GM18498 (cell line): ENCODE results near the gene CNNM1.

Source experiments
- ATAC-seq: cut with Tn5 transposase; IDR thresholded peaks from one replicate; pipeline ENCODE4 v1.9.1; 2021; ENCODE audit warnings: mild to moderate bottlenecking, moderate library complexity; ENCODE audit not compliant: unreplicated experiment

The CNNM1 gene

GRCh38 chr10:99370993-99371392 is 41.8 kb downstream of the CNNM1 start:
- peak; percentile 94 for ATAC-seq

GRCh38 chr10:99372546-99373271 is 43.6 kb downstream of the CNNM1 start:
- ATAC-seq = no peak

DNA sequence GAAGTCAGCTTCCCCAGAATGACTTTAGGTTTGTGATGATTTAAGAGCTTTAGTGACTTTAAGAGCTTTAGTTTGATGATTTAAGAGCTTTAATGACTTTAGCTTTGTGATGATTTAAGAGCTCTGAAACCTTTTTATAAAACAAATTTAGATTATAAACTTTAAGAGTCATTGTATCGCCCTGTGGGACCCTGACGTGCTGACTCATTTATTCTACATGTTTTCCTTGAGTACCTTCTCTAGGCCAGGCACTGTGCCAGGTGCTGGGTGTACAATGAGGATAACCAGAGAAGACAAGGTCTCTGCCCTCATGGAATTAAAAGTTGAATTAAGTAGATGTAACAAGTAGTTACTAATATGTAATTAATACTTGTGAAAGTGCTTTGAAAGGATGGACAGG is 45.4 kb downstream of the CNNM1 start:
- no peak for ATAC-seq

- no peak for ATAC-seq
Observed at GRCh38 chr10:99374972-99375371, 45.8 kb downstream of the CNNM1 start.

GRCh38 chr10:99375426-99375825 is 46.3 kb downstream of the CNNM1 start:
- ATAC-seq = no peak

DNA sequence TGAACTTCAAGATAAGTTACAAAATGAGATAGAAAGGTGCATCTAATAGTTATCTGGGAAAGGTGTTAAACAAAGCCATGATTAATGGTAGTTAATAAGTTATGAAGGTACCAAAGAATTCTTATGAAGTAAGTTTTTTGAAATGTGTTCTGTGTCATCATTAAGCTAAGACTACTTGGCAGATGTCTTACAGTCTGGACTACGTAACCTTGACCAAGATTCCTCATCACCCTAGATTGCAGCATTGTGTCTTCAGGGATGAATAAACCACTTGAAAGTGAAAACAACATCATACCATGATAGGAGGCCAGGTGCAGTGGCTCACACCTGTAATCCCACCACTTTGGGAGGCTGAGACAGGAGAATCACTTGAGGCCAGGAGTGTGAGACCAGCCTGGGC is 53.0 kb downstream of the CNNM1 start:
- no peak for ATAC-seq

GRCh38 chr10:99387071-99387470 is 57.9 kb downstream of the CNNM1 start:
- no peak for ATAC-seq

GRCh38 chr10:99387541-99387940 is 58.4 kb downstream of the CNNM1 start:
- no peak for ATAC-seq

- ATAC-seq = no peak
Observed at GRCh38 chr10:99389729-99390480, 60.7 kb downstream of the CNNM1 start.

DNA sequence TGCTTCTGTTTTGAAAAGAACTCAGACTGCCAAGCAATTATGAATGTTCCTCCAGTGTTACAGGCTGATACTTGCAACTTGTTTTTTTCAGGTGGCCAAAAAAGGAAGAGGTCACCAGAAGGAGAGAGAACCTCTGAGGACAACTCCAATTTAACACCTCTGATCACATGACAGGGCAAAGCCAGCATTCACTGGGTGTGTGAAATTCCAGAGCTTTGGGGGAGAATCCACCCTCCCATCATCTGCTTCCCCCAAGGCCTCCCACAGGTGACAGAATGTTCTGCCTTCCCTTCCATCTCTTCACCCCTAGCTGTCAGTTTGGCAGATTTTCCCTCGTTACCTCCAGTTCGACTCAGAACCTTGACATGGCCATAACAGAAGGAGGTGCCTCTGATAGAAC is 62.2 kb downstream of the CNNM1 start:
- ATAC-seq = no peak

DNA sequence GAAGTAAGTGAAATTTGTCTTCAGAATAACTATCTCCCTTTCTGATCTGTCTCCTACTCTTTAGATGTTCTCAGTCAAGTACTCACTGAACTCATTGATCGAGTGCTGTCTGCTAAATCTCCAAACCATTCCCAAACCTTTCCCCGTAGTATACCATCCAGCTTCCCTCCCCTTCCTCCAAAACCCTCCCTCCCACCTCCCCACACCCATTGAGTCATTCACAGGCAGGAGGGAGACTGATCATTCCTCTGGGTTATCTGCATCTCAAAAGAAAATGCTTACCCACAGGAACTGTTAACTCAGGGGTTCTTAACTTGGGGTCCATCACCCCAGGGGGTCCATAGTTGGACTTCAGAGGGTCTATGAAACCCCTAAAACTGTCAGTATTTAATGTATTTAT is 63.9 kb downstream of the CNNM1 start:
- no peak for ATAC-seq

DNA sequence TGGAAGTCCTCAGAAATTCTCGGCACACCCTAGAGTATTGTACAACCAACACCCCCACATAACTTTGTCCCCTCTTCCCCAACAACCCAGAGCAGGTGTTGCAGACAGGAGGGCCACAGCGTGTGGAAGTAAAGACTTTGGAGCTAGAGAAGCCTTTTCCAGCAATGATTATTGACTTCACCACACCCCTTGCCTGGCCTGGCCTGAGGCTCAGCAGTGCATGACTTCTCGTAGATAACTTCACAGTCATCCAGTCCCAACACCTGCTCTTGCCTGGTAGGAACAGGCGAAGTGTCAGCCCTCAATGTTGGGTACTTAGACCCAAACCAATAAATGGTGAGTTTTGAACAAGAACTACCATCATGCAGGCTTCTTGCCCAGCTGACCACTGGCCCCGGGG is 64.5 kb downstream of the CNNM1 start:
- no peak for ATAC-seq

DNA sequence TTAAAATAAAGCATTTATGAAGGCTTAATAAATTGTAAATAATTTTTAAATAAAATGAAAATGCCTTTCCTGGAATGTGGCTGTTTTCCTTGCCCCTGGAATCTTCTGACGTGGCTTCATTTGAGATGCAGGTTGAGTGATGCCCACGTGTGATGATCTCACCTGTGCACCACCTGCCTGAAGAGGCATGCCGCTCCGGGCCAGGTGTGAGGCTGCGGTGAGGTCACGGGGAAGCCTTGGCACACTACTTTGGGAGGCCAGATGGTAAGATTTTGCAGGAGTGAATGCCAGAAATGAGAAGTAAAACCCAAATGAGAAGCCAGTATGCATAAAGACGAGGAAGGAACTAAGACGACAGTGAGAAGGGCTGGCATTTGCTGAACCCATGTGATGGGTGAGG is 65.1 kb downstream of the CNNM1 start:
- no peak for ATAC-seq

- ATAC-seq = no peak
Observed at GRCh38 chr10:99394761-99395386, 65.7 kb downstream of the CNNM1 start.

GRCh38 chr10:99395750-99396445 is 66.7 kb downstream of the CNNM1 start:
- ATAC-seq = no peak

- ATAC-seq = no peak
Observed at GRCh38 chr10:99396471-99396870, 67.3 kb downstream of the CNNM1 start.

GRCh38 chr10:99399664-99400063 is 70.5 kb downstream of the CNNM1 start:
- ATAC-seq = no peak

- no peak for ATAC-seq
Observed at GRCh38 chr10:99403674-99404073, 74.5 kb downstream of the CNNM1 start.

- ATAC-seq = no peak
Observed at GRCh38 chr10:99406149-99406548, 77.0 kb downstream of the CNNM1 start.

DNA sequence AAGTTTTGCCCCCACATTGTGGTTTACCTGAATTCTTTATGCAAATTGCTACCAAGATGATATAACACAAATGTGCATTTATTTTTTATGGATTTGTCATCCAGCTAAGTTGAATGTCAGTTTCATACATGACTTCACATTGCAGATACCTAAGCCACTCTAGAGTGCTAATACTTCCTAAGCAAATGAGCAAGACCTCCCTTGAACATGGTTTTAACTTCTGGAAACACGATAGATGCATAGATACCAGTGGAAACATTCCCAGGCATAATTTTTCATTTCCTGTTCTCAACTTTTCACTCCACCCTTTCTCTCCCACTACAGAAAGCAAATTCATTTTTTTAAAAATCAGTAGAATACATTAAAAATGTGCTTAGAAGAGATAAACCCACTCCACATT is 81.0 kb downstream of the CNNM1 start:
- no peak for ATAC-seq

GRCh38 chr10:99410876-99411275 is 81.7 kb downstream of the CNNM1 start:
- ATAC-seq = no peak
